Transverse colon (tissue), 4 donors: ENCODE data around the gene CCNL1. TPM values are rescaled to one million over a fixed set of nuclear protein-coding genes. Genes with fewer than 3 reads are reported as not detected.
A peak's percentile ranks its signal among the peaks of the same experiment; 100 is the strongest.
"Not testable (repeated sequence)": the region's sequence is repeated elsewhere in the genome, so short reads cannot be mapped to it uniquely, and the experiment has no call there.

Experiments
- DNase-seq: peaks from one replicate; pipeline ENCODE4 v3.0.0-alpha.2; 2019
- H3K27ac ChIP-seq, 4 donors: fragments of 200-600 bp; sonication (generic); 2 replicates each; pipeline ENCODE4 v1.5.1; 2016 to 2018; ENCODE audit warnings: inconsistent platforms in 4 of 4
- H3K27me3 ChIP-seq: fragments of 200-600 bp; sonication (generic); 2 replicates; pipeline ENCODE4 v1.5.1; 2017; ENCODE audit warnings: inconsistent platforms
- H3K36me3 ChIP-seq, 4 donors: fragments of 200-600 bp; sonication (generic); 2 replicates each; pipeline ENCODE4 v1.5.1; 2017 to 2019; ENCODE audit warnings: inconsistent platforms in 4 of 4
- H3K4me1 ChIP-seq, 4 donors: fragments of 200-600 bp; sonication (generic); 2 replicates each; pipeline ENCODE4 v1.5.1; 2017 to 2020; ENCODE audit warnings: inconsistent platforms in 4 of 4
- H3K4me3 ChIP-seq, 4 donors: fragments of 200-600 bp; sonication (generic); 1 replicate in 1 of 4; 2 replicates in 3 of 4; pipeline versions ENCODE4 v1.5.1 to v1.6.1; 2017 to 2019; ENCODE audit warnings: inconsistent platforms in 4 of 4
- H3K9me3 ChIP-seq, 2 donors: fragments of 200-600 bp; sonication (generic); 2 replicates each; pipeline ENCODE4 v1.5.1; 2017 to 2019; ENCODE audit warnings: inconsistent platforms in 2 of 2
- EP300 ChIP-seq: sonication (generic); formaldehyde crosslinking; IDR thresholded peaks from one replicate; pipeline ENCODE4 v1.6.1; 2017; ENCODE audit warnings: antibody characterized with exemption, low read depth
- POLR2A ChIP-seq: fragments of 450-650 bp; IDR thresholded peaks from one replicate; pipeline ENCODE4 v1.6.1; 2016; ENCODE audit warnings: antibody characterized with exemption, mild to moderate bottlenecking, moderate library complexity
- POLR2AphosphoS5 ChIP-seq, 3 donors: sonication (generic); formaldehyde crosslinking; IDR thresholded peaks; one replicate each; pipeline ENCODE4 v1.6.1; 2016; ENCODE audit warnings: antibody characterized with exemption in 3 of 3
- WGBS, 2 donors: methylation state at CpG; one replicate each; pipeline ENCODE4 v1.1.5; 2018; ENCODE audit warnings: low coverage in 1 of 2; 5-methylcytosine and 5-hydroxymethylcytosine counted together
- in situ Hi-C, 4 donors: fragments of 200-750 bp; cut with MboI; loops; one replicate each; pipeline versions ENCODE4 v1.15.0 to v1.15.1; 2017; ENCODE audit warnings: low sequenced_read_pairs in 3 of 4, low pct_ligation_motif_present in 1 of 4, low pct_unique_long_range_greater_than_20kb in 1 of 4
- intact Hi-C: fragments of 100-400 bp; cut with DNase I; formaldehyde crosslinking; loops from one replicate; pipeline ENCODE4 v1.15.1; 2023; ENCODE audit warnings: low total_unique reads
- total RNA-seq, 4 donors: library from RNA; depleted of rRNA; stranded (reverse); fragments of >200 nt; gene quantifications; one replicate each; pipeline ENCODE4 v1.1.0, GENCODE V29; 2016
- TF ChIP-seq, protein P1 (sequence below), 5 experiments: fragments of 200-600 bp in 3 of 5; fragments of 450-650 bp in 2 of 5; sonication (generic) in 3 of 5; IDR thresholded peaks; 1 replicate in 2 of 5; 2 replicates in 3 of 5; pipeline ENCODE4 v1.5.1; 2016 to 2017; ENCODE audit warnings: antibody characterized with exemption in 5 of 5, inconsistent platforms in 3 of 5, mild to moderate bottlenecking in 2 of 5, moderate library complexity in 1 of 5

CCNL1 gene
- total RNA-seq, 4 donors from 2014 or later: 288 to 422 (median 308) TPM

DNA sequence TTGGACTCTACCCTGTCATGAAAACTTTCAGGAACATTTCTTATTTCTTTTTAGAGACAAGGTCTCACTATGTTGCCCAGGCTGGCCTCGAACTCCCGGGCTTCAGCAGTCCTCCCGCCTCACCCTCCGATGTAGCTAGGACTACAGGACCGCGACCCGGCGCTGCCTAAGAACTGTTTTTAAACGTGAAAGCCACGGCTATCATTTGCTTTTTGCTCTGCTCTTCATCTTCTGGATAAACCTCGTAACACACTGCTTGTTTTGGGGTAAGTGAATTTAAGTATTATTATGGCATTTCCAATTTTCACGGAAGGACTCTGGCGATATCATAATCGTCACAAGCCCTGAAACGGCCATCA lies 14.3 kb upstream of the CCNL1 start:
- Histone ChIP-seq H3K27ac (peak overlapping the region; percentile 95 to 98 (median 96)), H3K27me3 (no peaks in the 10 kb centered on the region), H3K9me3 (no peaks in the 10 kb centered on the region), H3K4me1 (peaks cover 10 to 26% (median 18%) of the 10 kb centered on the region in 4 donors), H3K4me3 (peak overlapping the region; percentile 30 to 56 (median 48)), H3K36me3 (no peaks in the 10 kb centered on the region)
- DNase-seq: peak; percentile 44
- WGBS, 2 donors: 0 to 10% methylated on average over 2 to 15 of the region's 15 CpGs
- TF ChIP-seq, protein P1, sequence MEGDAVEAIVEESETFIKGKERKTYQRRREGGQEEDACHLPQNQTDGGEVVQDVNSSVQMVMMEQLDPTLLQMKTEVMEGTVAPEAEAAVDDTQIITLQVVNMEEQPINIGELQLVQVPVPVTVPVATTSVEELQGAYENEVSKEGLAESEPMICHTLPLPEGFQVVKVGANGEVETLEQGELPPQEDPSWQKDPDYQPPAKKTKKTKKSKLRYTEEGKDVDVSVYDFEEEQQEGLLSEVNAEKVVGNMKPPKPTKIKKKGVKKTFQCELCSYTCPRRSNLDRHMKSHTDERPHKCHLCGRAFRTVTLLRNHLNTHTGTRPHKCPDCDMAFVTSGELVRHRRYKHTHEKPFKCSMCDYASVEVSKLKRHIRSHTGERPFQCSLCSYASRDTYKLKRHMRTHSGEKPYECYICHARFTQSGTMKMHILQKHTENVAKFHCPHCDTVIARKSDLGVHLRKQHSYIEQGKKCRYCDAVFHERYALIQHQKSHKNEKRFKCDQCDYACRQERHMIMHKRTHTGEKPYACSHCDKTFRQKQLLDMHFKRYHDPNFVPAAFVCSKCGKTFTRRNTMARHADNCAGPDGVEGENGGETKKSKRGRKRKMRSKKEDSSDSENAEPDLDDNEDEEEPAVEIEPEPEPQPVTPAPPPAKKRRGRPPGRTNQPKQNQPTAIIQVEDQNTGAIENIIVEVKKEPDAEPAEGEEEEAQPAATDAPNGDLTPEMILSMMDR (IDR thresholded peaks at IDR 0.05): no peak
- TF ChIP-seq EP300 (no peak), POLR2A (no peak), POLR2AphosphoS5 (IDR thresholded peaks at IDR 0.05) (no peak)
- in situ Hi-C loops: loop anchor here in 2 of 4 donors (25.0 kb wide), 2 partner anchors 487 to 1312 kb away; partner anchors contain the start of genes GMPS (in 1 of the 2) and SLC33A1 (in 1 of the 2)
- intact Hi-C loops: loop anchor here (1.0 kb wide), 1 partner anchor 14 kb away; the partner anchor contains the start of gene CCNL1

DNA sequence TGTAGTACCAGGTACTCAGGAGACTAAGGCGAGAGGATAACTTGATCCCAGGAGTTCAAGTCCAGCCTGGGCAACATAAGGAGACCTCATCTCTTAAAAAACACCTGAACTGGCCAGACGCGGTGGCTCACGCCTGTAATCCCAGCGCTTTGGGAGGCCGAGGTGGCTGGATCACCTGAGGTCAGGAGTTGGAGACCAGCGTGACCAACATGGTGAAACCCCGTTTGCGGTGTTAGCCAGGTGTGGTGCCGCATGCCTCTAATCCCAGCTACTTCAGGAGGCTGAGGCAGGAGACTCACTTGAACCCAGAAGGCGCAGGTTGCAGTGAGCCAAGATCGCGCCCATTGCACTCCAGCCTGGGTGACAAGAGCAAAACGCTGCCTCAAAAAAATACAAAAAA lies 13.4 kb upstream of the CCNL1 start:
- DNase-seq, H3K27me3 ChIP-seq, H3K4me3 ChIP-seq, intact Hi-C loops, H3K9me3 ChIP-seq, H3K36me3 ChIP-seq: not testable (repeated sequence)
- H3K4me1 ChIP-seq: peaks cover 10 to 26% (median 18%) of the 10 kb centered on the region in 4 donors
- in situ Hi-C loops: loop anchor here in 2 of 4 donors (25.0 kb wide), 2 partner anchors 486 to 1311 kb away; partner anchors contain the start of genes GMPS (in 1 of the 2) and SLC33A1 (in 1 of the 2)
- WGBS, 2 donors: 87 to 97% methylated on average over 5 to 14 of the region's 14 CpGs
- H3K27ac ChIP-seq: peak overlapping the region in 3 of 4 donors; percentile 95 to 98 (median 98)

DNA sequence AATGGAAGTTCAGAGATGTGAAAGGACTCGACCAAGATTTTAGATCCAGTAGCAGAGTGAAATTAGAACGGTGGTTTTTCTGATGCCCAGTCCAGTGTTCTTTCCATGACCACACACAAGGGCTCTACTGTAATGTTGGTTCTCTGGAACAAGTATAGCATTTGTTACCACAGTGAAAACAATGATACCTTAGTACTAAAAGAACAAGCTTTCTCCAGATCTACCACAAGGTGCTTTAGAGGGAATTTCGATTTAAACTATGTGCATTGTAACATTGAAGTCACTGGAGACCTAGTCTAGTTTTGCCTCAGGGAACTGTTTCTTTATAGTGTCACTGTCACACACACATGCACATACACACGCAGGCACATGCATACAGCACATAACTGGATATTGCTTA lies 12.8 kb upstream of the CCNL1 start:
- in situ Hi-C loops: loop anchor here in 2 of 4 donors (25.0 kb wide), 2 partner anchors 485 to 1310 kb away; partner anchors contain the start of genes GMPS (in 1 of the 2) and SLC33A1 (in 1 of the 2)
- no peak overlapping the region for H3K27ac ChIP-seq
- no peaks in the 10 kb centered on the region for H3K27me3 ChIP-seq
- TF ChIP-seq POLR2AphosphoS5 (IDR thresholded peaks at IDR 0.05): no peak
- TF ChIP-seq, protein P1 (IDR thresholded peaks at IDR 0.05): no peak
- TF ChIP-seq POLR2A: no peak
- no peak for TF ChIP-seq EP300
- H3K36me3 ChIP-seq: no peaks in the 10 kb centered on the region
- peaks cover 10 to 30% (median 19%) of the 10 kb centered on the region in 4 donors for H3K4me1 ChIP-seq
- WGBS, 2 donors: 86 to 90% methylated on average over 4 of the region's 4 CpGs
- no peak overlapping the region for H3K4me3 ChIP-seq
- no peaks in the 10 kb centered on the region for H3K9me3 ChIP-seq
- DNase-seq: no peak
- intact Hi-C loops: no loop called here

DNA sequence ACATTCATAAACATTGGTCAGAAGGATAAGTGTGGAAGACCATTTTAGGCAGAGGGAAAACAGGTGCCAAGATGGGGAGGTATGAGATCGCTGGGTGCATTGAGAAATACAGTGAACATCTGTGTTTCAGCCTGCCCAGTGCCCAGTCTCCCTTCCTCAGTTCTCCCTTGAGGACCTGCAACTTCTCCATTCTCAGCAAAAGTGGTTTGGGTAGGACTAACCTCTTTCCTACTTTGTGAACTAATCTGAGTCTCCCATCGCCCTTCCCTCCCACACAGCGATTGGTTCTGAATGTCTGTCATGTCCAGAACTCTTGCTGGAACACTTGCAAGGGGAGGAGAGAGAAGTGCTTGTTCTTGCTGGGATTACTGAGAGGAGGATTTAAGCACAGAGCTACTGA lies 10.9 kb upstream of the CCNL1 start:
- H3K9me3 ChIP-seq: no peaks in the 10 kb centered on the region
- no peak overlapping the region for H3K27ac ChIP-seq
- TF ChIP-seq, protein P1 (IDR thresholded peaks at IDR 0.05): no peak
- TF ChIP-seq POLR2A (no peak), POLR2AphosphoS5 (IDR thresholded peaks at IDR 0.05) (no peak), EP300 (no peak)
- 73 to 100% methylated on average over 1 to 3 of the region's 3 CpGs for WGBS, 2 donors
- H3K27me3 ChIP-seq: no peaks in the 10 kb centered on the region
- in situ Hi-C loops: loop anchor here in 2 of 4 donors (25.0 kb wide), 2 partner anchors 484 to 1309 kb away; partner anchors contain the start of genes GMPS (in 1 of the 2) and SLC33A1 (in 1 of the 2)
- intact Hi-C loops: no loop called here
- peaks cover 4 to 35% (median 15%) of the 10 kb centered on the region in 4 donors for H3K4me1 ChIP-seq
- H3K4me3 ChIP-seq: no peak overlapping the region
- no peaks in the 10 kb centered on the region for H3K36me3 ChIP-seq
- no peak for DNase-seq
